ENCODE results near the gene MATK. TPM values are rescaled to one million over a fixed set of nuclear protein-coding genes. Genes with fewer than 3 reads are reported as not detected.

The MATK gene
- total and polyA plus RNA-seq, 10 of the 15 experiments (the other 5 are each of a cell fraction or from before 2014, with no cell fraction given): 0.24 to 2.2 (median 1.1) TPM; not detected in 2

GRCh38 chr19:3782330-3782729 lies 3.9 kb downstream of the MATK start:
- H3K4me2 ChIP-seq (ENCODE audit: control insufficient read depth, insufficient read depth): no peak overlapping the region
- no peaks in the 10 kb centered on the region; a peak in 1 of 4 replicates for H3K36me3 ChIP-seq (ENCODE audit: control insufficient read depth in 2 of 2, insufficient read depth in 2 of 2, low read length in 1 of 2)
- FAIRE-seq: no peak
- SMC1A ChIA-PET (ENCODE audit: uncharacterized antibody, unreplicated experiment): no interaction called here
- no peaks in the 10 kb centered on the region; the same call in 2 of the 3 replicates for H3K9me3 ChIP-seq (replicated peaks; ENCODE audit: control insufficient read depth, insufficient read depth, low read length)
- no peak for DNase-seq (ENCODE audit: low read depth, low spot score)
- no peaks in the 10 kb centered on the region for H3K79me2 ChIP-seq (ENCODE audit: control insufficient read depth, insufficient read depth, low read length)
- no TSS peak for BruUV-seq (replicated peaks)
- in situ Hi-C loops (cut with MboI) (no loop called here), intact Hi-C loops (cut with micrococcal nuclease; ENCODE audit: unreplicated experiment) (no loop called here)
- RAD21 ChIA-PET (ENCODE audit: unreplicated experiment): no interaction called here
- CTCF ChIA-PET: no interaction called here
- H4K20me1 ChIP-seq (ENCODE audit: control insufficient read depth, insufficient read depth): no peaks in the 10 kb centered on the region
- no peaks in the 10 kb centered on the region for H3K4me1 ChIP-seq (ENCODE audit: control insufficient read depth, insufficient read depth, low read length)
- 53% methylated on average over 1 of the region's 1 CpG for WGBS (ENCODE audit: insufficient coverage, insufficient replicate concordance, low lambda C conversion rate, missing lambda C conversion rate)
- no peak overlapping the region for H3K27ac ChIP-seq (ENCODE audit: control insufficient read depth, insufficient read depth)
- POLR2A ChIA-PET: no interaction called here
- H3K9ac ChIP-seq (ENCODE audit: control insufficient read depth, insufficient read depth, low read length): no peak overlapping the region
- H3K27me3 ChIP-seq (replicated peaks in 1 of 2; ENCODE audit: control insufficient read depth in 2 of 2, insufficient read depth in 2 of 2, low read length in 1 of 2): no peaks in the 10 kb centered on the region; a peak in 1 of 4 replicates
- ATAC-seq: no peak
- TF ChIP-seq NFXL1 (IDR thresholded peaks at IDR 0.05; ENCODE audit: borderline replicate concordance) (no peak), BRCA1 (IDR thresholded peaks at IDR 0.05; ENCODE audit: low read depth, low read length) (no peak), E2F4 (IDR thresholded peaks at IDR 0.05; ENCODE audit: low read depth, low read length) (no peak), ZNF217 (IDR thresholded peaks at IDR 0.05) (no peak), BCL3 (IDR thresholded peaks at IDR 0.05; ENCODE audit: borderline replicate concordance, insufficient read depth, low read depth, low read length, poor library complexity, severe bottlenecking) (no peak), HCFC1 (IDR thresholded peaks at IDR 0.05; ENCODE audit: low read length) (no peak), SREBF2 (IDR thresholded peaks at IDR 0.05; ENCODE audit: low read length) (no peak), STAT3 (IDR thresholded peaks at IDR 0.05; ENCODE audit: low read depth, low read length) (no peak), POLR2AphosphoS5 (IDR thresholded peaks at IDR 0.05; ENCODE audit: low read length) (no peak), KAT2A (conservative IDR thresholded peaks at IDR 0.05; ENCODE audit: control insufficient read depth, low read depth, low read length) (no peak), PML (IDR thresholded peaks at IDR 0.05; ENCODE audit: low read length) (no peak), ATF3 (IDR thresholded peaks at IDR 0.05; ENCODE audit: borderline replicate concordance, extremely low read depth, low read depth, low read length) (no peak), YBX1 (IDR thresholded peaks at IDR 0.05) (no peak), IRF4 (IDR thresholded peaks at IDR 0.05; ENCODE audit: low read depth, low read length) (no peak)
- H3K4me3 ChIP-seq: no peak overlapping the region
- no peak overlapping the region for H2AFZ ChIP-seq (ENCODE audit: control insufficient read depth, low read depth, low read length)

All from GM12878 (cell line).